Dedifferentiated amniotic fluid mesenchymal stem cell (primary cell): Measurements from ENCODE around the gene AP1M2.
"Not testable (repeated sequence)": the region's sequence is repeated elsewhere in the genome, so short reads cannot be mapped to it uniquely, and the experiment has no call there.

ENCODE experiments used
- DNase-seq: peaks from one replicate; pipeline ENCODE4 v3.0.0-alpha.2; 2016; ENCODE audit errors: extremely low spot score

Gene AP1M2

DNA sequence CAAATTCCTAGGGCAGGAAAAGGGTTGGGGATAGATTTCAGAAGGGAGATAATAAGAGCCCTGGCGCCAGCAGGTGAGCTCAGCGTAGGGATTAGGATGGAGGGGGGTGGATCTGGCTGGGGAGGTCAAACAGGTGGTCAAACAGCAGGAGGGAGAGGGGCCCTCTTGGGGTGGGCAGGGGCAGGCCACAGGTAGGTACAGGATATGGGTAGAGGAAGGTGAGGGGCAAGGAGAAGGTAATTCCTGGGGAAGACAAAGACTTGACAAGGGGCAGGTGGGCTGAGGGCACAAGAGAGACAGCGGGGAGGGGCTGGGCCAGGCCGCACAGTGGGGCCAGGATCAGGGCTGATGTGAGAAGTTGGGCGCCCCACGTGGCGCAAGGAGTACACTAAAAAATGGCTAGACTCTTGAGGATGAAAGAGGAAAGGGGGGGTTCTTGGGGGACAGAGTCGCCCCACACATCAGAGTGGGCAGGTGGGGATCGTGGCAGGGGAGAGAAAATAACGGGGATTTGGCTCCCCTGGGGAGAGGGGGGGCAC lies 22.0 kb downstream of the AP1M2 start:
- DNase-seq: peak; percentile 19

DNA sequence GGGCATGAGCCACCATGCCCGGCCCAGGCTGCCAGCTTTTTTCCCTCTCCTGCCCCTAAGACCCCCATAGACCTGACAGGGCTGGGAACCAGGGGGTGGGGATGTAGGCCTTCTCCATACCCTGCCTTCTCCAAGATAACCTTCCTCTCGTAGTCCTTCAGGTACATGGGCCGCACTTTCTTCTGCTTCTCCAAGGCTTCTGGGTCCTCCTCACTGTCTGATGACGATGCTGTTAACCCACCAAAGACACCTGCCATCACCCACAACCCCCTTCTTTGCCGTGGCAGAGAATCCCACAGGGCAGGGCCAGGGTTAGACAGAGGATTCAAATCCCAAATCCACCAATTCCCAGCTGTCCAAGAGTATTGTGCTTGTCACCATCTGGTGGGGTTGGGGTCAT lies 24.5 kb downstream of the AP1M2 start:
- DNase-seq: no peak

DNA sequence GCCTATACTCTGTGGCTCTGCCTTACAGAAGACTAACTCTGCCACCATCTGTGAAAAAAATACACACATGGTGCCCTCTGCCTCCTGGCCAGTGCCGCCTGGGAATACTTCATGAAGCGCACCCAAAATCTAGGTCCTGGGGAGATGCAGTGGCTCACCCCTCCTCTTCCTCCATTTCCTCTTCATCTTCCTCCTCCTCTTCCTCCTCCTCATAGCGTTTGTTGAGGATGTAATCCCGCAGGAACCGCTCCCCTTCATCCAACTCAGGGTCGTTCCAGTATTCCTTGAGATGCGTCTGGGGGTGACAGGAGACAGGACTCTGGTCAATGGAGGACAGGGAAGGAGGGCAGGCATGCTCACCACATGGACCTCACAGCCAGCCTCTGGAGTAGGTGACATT lies 27.0 kb downstream of the AP1M2 start:
- DNase-seq: no peak

DNA sequence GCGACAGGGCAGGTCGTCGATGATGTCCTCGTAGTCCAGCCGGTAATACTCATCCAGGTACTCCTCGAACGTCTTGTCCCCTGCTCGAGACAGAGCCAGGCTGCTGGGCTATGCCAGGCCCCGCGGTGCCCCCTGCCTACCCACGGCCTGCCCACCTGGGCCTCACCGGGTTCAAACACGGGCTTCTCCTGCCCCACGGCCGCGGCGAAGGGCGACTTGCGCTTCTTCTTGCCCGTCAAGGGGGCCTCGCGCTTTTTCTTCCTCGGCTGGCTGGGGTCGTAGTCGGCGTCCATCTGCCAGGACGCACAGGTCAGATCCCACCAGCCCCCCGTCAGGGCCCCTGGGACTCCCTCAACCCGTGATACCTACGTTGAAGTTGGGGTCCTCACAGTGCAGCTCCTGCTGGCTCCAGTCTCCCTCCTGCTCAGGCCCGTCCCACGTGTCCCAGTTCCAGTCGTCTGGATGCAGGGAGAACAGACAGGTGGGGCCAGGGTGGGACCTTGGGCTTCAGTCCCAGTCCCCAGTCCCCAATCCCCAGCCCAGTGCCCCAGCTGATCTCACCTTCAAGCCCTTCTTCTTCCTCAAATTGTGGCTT lies 29.4 kb downstream of the AP1M2 start:
- DNase-seq: no peak

DNA sequence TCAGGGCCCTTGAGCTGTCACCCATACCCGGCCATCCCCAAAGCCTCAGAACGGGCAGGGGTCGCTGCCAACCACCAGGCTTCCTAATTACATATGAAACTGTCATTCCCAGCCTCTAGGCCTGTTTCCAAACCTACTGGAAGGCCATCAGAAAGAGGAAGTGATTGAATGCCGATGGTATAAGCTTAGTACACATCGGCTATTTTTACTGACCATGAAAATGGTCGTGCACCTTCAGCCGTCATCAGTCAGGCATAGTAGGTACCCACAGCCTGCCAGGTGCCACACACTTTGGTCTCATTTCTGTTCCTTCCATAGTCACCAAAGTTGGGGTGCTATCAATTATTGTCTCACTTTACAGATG lies 31.5 kb downstream of the AP1M2 start:
- no peak for DNase-seq

DNA sequence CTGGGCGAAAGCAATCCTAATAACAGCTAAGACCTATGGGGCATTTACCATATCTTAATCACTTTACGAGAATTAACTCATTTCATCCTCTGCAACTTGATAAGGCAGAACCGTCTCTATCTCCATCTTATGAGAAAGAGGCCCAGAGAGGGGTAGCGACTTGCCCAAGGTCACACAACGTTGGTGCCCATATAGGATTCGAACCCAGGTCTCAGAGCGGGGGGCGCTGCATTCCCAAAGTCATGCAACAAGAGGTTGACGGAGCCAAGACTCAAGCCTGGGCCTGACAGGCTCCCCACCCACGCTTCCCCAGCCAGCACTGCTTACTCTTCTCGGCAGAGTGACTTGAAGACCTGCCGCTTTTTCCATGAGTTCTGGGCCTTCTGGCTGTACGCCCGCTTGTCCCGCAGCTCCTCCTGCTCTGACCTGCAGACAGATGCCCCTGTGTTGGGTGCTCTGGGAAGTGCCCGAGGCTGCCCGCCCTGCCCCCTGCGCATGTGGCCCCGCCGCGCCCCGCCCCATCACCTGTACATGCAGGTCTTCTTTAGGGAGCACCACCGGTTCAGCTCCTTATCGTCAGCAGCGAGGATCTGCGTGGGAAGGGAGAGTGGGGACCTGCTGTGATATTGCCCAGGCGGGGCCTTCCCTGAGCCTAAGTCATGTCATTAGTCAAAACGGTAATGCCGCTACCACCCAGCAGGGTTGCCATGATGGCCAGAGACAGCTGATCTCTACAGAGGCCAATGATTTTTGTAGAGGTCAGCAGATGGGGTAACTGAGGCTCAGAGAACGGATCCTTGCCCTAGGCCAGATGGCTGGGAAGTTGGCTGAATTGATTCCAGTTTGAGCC lies 32.1 kb downstream of the AP1M2 start:
- no peak for DNase-seq

DNA sequence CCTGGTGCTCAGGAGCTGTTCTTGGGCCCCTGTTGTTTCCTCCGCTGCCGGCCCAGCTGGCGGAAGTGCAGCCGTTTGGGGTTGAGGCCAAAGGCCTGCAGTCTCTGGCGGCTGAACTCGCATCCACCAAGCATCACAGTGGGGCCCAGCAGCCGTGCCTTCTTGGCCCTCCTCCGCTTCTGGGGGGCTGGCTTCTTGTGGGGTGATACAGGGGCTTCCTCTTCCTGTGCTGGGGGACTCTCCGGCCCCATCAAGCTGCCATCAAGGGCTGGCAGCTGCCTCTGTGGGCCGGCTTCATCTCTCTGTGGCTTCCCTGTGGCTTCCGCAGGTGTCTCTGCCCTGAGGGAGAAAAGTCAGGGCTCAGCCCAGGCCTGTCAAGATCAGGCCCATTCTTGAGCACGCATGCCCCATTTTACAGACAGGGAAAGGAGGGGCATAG lies 33.1 kb downstream of the AP1M2 start:
- no peak for DNase-seq

DNA sequence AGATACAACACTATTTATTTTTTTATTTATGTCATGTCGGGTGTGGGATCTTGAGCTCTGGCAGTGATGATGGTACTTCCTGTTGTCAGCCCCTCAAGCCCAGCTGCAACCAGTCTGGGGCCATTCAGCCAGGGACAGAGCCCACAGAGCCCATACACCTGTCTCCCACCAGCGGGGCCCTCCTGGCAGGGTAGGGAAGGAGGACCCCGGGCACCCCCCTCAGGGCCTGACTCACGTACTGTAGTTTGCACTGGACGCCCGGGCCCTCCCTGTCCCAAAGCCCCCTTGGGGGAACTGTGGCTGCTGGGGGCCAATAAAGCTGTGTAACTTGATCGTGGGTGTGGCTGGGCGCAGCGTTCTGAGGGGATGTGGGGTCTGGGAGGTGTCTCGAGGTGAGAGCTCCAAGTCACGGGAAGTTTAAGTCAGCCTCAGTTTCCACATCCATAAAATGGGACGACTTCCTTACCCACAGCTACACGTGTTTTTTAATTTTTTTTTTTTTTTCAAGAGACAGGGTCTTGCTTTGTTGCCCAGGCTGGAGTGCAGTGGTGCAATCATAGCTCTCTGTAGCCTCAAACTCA lies 33.9 kb downstream of the AP1M2 start:
- no peak for DNase-seq

DNA sequence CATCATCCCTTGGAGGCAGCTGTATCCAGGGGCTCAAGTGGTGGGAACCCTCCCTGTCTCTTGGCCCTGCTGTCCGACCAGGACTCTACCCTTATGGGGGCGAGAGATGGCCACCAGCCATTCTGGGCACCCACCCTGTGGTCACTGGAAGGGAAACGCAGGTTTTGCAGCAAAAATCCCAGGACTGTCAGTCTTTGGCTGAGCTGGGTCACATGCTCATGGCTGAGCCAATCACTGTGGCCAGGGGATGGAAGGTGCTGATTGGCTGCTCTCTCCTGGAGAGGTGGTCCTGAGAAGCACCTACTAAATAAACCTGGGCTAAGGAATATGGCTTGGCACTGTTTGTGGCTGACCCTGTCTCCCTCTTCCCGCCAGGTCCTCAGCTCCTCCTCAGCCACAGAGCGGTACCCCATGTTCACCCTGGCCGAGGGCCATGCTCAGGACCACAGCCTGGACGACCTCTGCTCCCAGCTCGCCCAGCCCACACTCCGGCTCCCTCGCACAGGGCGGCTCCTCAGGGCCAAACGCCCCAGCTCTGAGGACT lies 34.5 kb downstream of the AP1M2 start:
- no peak for DNase-seq

DNA sequence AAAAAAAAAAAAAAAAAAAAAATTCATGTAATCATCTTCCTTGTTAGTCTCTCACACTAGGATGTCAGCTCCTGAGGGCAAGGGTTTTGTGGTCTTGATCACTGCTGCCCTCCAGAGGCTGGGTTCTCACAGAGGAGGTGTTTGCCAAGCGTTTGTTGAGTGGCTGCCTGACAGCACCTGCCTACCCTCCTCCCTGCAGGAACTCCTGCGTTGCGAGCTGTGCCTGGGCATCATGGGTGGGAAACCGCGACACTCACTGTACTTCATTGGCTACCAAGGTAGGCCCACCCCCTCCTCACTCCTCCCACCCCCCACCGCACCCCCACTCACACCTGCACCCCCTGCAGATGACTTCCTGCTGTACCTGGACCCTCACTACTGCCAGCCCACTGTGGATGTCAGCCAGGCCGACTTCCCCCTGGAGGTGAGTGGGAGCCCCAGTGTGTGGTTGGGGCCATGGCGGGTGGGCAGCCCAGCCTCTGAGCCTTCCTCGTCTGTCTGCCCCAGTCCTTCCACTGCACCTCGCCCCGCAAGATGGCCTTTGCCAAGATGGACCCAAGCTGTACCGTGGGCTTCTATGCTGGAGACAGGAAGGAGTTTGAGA lies 35.3 kb downstream of the AP1M2 start:
- DNase-seq: no peak

DNA sequence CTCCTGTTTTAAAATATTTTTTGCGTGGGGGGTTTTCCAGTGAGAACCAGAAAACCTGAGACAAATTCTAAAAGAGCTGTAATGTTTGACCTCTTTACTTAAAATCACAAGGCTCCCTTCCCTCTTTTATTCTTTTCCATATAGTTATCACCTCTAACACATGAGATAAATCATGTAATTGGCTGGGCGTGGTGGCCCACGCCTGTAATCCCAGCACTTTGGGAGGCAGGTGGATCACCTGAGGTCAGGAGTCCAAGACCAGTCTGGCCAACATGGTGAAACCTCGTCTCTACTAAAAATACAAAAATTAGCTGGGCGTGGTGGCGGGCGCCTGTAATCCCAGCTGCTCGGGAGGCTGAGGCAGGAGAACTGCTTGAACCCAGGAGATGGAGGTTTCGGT lies 36.1 kb downstream of the AP1M2 start:
- DNase-seq: not testable (repeated sequence)

DNA sequence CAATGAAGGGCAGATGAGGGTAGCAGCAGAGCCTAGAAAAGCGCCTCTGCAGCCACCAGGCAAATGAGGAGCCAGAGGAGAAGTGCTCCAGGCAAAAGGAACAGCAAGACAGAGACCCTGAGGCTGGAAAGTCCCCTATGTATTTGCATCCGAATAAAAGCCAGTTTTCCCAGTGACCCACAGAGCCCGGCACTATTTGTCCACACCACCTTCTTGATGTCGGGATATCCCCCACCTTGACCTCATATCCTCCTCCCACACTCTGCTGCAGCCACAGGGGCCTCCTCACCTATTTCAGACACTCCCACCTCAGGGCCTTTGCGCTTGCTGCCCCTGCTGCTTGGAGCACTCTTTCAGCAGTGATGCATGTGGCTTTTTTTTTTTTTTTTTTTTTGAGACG lies 36.8 kb downstream of the AP1M2 start:
- no peak for DNase-seq

DNA sequence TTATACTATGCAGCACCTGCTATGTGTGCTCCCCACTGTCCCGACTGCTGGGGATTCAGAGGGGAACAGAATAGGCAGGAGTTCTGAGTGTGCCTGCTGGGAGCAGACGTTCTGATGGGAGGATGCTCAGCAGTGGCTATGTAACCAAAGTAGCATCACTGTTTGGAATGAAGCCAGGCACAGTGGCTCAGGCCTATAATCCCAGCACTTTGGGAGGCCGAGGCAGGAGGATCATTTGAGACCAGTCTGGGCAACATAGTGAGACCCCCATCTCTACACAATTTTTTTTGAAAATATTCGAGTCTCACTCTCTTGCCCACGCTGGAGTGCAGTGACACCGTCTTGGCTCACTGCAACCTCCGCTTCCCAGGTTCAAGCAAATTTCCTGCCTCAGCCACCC lies 37.4 kb downstream of the AP1M2 start:
- DNase-seq: no peak

DNA sequence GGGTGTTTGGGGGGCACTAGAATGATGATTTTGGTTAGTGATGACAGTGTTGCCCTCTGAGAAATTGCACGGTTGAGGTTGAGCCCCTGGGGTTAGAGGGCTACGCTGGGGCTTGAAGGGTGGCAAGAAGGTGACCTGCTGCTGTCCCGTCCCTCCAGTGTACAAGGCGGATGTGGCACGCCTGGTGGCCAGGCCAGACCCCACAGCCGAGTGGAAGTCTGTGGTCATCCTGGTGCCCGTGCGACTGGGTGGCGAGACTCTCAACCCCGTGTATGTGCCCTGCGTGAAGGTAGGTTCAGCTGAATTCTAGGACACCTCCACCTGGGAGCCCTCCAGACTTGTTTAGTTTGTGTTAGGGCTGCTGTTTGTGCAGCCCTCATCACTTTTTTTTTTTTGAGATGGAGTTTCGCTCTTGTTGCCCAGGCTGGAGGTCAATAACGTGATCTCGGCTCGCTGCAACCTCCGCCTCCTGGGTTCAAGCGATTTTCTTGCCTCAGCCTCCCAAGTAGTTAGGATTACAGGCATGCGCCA lies 38.3 kb downstream of the AP1M2 start:
- DNase-seq: no peak

DNA sequence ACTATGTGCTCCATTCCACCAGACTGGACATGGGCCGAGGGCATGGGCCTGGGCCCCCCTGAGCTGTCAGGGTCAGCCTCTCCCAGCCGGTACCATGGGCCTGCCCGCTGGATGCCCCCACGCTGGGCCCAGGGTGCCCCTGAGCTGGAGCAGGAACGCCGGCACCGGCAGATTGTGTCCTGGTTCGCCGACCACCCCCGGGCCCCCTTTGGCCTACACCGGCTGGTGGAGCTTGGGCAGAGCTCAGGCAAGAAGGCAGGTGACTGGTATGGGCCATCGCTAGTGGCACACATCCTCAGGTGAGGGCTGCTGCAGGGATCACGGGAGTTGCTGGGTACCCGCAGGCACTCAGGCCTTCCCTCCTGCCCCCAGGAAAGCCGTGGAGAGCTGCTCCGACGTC lies 40.3 kb downstream of the AP1M2 start:
- no peak for DNase-seq

DNA sequence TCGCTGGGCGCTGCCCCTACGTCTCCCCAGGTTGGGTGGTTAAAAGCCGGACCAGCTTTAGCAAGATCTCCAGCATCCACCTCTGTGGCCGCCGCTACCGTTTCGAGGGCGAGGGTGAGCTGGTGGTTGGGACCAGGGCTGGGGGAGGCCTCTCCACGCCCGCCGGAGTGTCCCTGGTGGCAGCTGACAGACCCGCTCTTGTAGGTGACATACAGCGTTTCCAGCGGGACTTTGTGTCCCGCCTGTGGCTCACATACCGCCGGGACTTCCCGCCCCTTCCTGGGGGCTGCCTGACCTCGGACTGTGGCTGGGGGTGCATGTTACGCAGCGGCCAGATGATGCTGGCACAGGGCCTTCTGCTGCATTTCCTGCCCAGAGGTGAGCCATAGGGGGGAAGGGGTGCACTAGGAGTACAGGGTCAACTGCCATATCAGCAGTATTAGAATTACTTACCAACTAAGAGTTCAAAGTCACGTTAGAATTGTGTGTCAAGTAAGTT lies 42.3 kb downstream of the AP1M2 start:
- no peak for DNase-seq

DNA sequence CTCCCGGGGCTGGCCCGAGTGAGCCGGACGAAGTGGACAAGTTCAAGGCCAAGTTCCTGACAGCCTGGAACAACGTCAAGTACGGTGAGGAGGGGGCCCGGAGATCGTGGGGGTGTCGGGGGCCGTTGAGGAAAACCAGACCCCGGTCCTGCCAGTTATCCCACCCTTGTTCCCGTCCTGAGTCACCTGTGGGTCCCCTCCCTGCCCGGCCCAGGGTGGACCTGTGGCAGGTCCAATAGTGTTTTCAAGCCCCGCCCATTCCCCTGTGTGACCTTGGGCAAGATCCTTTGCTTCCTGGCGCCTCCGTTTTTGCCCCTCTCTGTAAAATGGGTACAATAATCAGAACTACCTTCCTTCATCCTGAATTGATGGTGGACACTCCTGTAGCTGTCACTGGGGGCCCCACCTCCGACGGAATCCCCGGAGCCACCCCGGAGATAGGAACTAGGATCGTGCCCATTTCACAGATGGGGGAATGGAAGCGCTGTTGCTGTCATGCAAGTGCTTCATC lies 42.8 kb downstream of the AP1M2 start:
- DNase-seq: no peak

DNA sequence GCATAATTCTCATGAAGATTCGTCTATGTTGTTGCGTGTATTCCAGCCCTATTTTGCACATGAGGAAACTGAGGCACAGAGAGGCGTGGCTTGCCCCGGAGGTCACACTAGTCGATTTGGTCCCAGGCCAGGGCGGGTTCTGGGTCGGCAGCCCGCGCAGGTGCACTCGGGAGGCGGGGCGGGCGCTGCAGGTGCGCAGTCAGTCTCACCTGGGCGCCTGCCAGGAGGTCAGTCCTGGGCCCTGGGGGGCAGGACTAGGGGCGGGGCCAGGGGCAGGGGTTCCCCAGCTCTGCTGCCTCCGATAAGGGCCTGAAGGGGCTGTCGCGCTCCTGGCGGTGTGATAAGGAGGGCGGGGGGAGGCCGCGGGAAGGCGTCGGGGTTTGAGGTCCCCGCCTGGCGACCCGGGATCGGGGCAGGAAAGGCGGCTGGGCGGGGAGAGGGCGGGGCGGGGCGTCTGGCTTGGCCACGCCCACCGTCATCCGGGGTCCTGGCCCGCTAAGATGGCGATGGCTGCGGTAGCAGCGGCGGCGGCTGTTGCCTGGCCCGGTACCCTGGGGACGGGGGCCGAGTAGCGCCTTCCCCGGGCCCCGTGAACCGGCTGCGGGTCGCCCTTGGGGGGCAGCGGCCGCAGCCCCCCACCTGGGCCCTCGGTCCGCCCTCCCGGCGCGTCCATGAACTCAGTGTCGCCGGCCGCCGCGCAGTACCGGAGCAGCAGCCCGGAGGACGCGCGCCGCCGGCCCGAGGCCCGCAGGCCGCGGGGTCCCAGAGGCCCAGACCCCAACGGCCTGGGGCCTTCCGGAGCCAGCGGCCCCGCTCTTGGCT lies 43.5 kb downstream of the AP1M2 start, which contains the start of gene ATG4D:
Gene ATG4D, plus strand, starts transcription at position 485 of the 822 bp plus-strand sequence. Its CDS starts 187 bp downstream, at position 672.
- DNase-seq: peak; percentile 52

DNA sequence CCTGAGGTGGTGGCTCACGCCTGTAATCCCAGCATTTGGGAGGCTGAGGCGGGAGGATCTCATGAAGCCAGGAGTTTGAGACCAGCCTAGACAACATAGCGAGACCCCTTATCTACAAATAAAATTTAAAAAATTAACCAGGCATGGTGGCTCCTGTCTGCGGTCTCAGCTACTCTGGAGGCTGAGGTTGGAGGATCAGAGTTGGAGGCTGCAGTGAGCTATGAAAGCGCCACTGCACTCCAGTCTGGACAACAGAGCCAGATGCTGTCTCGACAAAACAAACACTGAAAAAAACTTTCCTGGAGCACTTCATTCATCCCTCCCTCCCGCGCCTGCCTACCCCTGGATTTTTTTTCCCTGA lies 44.1 kb downstream of the AP1M2 start:
- DNase-seq: no peak

DNA sequence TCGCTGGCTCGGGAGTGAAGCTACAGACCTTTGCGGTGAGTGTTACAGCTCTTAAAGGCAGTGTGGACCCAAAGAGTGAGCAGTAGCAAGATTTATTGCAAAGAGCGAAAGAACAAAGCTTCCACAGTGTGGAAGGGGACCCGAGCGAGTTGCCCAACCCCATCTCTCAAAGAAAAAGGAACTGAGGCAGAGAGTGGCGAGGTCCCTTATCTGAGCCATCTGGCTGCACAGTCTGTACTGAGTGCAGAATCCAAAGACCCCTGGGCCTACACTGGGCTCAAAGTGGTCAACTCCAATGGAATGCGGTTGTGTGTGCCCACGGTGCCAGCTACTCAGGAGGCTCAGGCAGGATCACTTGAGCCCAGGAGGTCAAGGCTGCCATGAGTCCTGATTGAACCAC lies 48.1 kb downstream of the AP1M2 start:
- not testable (repeated sequence) for DNase-seq
